Islet of Langerhans (tissue), 1 donor: ENCODE results near the gene ATP11A.

ENCODE experiments used
- FAIRE-seq: peaks from one replicate; lab custom pipeline; 2011; peaks lifted over from hg19 to GRCh38; lab: Jason Lieb, UNC

Gene ATP11A

GRCh38 chr13:112895521-112896465 is 206.0 kb downstream of the ATP11A start:
- FAIRE-seq = no peak

GRCh38 chr13:112896736-112897602 is 207.1 kb downstream of the ATP11A start:
- no peak for FAIRE-seq

DNA sequence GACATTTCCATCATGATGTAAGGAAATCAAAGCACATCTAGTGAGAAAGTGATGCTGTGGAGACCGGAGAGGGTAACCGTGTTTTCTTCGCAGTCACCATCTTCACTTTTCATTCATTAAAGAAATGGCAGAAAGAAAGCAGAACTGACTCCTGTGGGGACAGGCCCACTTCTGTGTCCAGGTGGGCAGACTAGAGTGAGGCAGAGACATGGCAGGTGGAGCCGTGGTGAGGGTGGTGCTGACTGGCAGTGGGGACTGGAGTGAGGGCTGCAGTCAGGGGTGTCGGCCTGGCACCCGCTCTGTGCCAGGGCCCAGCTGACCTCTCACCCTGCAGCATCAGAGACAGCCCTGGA is 207.7 kb downstream of the ATP11A start:
- FAIRE-seq = no peak

DNA sequence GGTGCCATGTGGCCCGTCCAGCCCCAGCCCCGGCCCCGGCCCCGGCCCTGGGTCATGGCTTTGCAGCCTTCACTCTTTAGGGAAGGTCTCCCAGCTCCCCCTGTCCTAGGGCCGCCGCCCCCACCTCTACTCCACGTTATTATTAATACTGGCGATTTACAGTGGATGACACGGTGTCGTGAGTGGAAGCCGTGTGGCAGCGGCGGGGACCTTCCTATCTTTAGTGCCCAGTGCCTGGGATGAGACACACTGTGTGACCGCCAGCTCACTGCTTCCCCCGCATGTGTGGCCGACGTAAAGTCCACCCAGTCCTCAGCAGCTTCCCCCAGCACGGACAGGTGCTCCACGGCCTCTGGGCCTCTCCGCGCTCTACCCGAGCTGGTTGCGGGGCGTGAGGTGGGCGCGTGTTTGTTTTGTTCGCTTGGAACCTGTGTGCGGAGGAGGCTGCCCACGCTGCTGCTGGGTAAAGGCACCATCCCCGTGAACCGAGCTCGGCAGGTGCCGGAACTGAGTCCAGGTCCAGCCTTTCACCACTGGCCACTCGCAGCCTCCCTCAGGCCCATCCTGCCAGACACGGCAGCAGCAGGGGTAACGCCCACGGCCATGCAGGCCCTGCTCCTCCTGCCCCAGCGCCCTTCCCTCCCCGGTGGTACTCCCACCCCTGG is 208.2 kb downstream of the ATP11A start:
- no peak for FAIRE-seq

DNA sequence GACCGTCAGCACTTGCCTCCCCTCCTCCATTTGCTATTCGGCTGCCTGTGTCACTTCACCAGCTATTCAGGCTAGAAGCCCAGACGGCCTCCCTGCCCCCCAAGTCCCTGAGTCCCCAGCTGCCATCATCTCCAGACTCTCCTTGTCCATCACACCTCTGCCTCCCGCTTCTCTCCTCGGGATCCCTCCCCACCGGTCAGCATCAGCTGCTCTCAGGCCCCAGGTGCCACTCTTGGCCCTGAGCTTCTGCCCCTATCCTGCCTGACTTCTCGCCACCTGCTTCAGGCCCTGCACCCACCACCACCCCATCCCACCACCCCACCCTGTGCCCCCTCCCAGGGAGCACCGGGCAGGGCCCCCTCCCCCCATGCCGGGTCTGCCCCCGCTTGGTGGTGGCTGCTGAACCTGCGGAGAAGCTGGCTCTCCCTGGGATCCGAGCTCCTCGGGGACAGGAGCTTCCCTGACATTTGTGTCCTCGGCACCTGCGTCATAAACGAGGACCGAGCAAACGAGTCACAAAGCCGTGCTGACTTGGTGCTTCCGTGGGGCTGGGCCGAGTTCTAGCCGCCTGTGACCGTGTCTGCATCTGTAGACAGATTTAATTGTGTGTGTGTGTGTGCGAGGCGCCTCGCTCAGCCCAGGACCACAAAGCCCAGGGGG is 208.9 kb downstream of the ATP11A start:
- FAIRE-seq = no peak

DNA sequence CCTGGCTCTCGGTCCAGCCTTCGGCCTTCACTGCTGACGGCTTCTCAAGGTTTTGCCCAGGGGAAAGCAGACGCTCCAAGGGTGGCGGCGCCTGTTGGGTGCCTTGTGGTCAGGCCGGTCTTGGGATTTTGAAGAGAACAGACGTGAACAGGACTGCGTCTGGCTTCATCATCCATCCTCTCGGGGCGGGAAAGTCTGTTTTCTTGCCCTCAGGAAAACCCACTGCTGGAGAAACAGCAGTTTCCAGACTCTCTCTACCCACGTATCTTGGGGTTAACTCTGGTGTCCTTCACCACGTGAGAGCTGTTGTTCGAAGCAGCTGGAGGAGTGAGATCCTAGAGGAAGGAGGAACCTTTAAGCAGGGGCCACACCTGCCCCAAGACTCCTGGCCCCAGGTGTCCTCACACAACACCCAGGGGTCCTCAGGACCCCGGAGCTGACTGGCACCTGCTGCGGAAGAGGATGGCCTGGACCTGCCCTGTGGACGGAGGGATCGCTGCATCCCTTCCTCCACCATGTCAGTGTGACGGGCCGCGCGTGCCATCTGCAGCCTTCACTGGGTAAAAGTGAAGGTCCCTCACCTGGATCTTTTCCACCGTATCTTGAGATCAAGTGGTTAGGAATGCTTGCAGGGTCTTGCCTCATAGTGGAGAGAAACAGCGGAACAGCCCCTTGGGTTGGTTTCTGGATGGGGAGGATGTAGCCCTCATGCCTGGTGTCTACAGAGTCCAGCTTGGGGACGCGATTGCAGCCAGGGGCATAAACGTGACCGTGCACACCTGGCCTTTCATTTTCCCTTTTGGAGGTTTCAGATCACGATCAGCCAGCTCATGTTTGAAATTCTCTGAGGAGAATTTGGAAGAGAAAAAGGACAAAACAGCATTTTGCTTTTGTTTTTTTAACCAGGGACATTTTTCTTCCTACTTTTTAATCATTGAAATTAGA is 209.7 kb downstream of the ATP11A start:
- FAIRE-seq = no peak

GRCh38 chr13:112900226-112900600 is 210.4 kb downstream of the ATP11A start:
- FAIRE-seq = no peak

GRCh38 chr13:112900691-112901091 is 210.9 kb downstream of the ATP11A start:
- FAIRE-seq = no peak

DNA sequence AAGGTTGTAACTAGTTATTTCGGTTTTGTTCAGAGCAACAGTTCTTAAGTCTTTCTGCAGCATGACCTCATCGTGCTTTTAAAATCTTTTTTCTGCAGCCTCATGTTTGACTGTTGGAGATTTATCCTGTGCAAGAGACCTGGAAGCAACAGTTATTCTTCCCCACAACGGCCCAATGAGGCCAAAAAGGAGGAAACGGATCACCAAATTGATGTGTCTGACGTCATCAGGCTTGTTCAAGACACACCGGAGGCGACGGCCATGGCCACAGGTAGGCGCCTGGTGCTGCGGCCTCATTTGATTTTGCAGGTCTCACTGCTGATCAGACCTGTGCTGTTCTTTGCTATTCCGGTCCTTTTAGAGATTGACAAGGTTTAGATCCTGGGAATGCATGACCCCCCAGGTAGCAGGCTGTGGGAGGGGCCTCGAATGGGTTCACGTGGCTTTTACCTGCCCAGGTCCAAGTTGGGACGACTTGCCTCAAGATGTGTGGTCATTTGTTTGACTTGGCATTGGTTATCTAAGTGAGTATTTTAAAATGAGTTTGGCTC is 212.3 kb downstream of the ATP11A start:
- no peak for FAIRE-seq

GRCh38 chr13:112902669-112903068 is 212.8 kb downstream of the ATP11A start:
- FAIRE-seq = no peak

GRCh38 chr13:112903071-112903577 is 213.3 kb downstream of the ATP11A start:
- no peak for FAIRE-seq

DNA sequence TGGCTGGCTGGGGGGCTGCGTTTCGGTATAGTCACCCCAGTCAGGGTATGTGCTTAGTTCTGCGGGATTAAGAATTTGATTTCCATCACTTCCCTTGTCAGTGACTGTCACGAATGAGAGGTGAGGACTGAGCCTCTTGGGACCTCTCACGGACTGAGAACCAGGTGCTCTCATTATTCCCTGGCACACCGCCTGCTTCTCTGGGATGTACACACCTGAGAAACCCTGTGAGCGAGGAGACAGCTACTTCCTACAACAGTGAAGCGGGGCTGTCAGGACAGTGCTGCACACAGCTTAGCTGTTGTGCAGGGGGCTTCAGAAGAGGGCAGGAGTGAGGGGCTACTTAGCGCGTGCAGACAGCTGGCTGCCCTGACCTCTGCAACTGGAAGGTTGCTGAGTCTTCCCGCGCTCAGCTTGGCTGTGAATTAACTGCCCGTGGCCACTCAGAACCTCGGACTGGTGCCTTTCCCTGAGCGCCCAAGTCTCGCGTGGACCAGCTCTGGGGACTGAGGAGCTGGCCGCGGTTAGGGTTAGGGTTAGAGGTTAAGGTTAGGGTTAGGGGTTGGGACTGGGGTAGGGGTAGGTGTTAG is 213.9 kb downstream of the ATP11A start:
- FAIRE-seq = no peak

GRCh38 chr13:112904436-112904960 is 214.7 kb downstream of the ATP11A start:
- no peak for FAIRE-seq

DNA sequence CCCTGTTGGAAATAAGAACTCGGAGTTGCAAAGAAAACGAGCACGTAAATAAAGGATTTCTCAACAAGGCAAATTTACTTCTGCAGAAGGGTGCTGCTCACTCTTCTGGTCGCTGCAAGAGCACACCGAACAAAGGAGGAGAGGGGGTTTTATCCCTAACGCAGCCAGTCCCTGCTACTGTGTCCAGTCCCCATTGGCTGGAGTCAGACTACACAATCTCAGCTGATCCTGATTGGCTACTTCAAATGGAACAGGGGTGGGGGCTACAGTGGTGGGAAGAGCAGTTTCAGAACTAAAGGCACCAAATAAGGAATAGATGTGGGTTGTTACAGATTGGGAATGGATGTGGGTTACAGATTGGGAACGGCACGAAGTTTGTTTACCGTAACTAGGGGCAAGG is 215.2 kb downstream of the ATP11A start:
- no peak for FAIRE-seq

- no peak for FAIRE-seq
Observed at GRCh38 chr13:112905619-112905989, 215.8 kb downstream of the ATP11A start.

DNA sequence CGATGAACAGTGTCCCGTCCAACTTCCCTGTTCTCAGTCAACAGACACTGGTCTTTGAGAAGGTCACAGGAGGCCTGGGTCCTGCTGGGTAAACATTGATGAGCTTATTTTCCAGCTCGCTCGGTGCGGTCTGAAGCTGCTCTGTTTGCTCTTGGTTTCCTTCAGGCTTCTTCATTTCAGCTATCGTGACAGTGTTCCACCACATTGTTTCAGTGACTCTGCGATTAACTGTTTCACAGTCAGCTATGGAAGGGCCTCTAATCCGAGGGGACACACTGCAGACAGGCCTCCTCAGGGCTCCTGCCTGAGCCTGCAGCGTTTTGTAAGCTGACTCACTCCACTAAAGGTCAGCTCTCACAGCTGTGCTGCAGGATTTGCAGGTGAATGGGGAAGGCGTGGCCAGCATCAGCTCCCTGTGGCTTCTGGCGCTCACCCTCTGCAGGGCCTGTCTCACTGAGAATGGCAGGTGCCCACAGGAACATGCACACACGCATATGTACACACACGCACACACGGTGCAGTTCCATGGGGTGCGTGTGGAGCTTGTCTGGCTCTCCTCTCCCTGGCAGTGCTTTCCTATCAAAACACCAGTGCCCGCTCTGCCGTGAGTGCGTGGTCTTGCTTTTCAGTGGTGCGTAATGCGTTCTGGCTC is 216.3 kb downstream of the ATP11A start:
- no peak for FAIRE-seq

DNA sequence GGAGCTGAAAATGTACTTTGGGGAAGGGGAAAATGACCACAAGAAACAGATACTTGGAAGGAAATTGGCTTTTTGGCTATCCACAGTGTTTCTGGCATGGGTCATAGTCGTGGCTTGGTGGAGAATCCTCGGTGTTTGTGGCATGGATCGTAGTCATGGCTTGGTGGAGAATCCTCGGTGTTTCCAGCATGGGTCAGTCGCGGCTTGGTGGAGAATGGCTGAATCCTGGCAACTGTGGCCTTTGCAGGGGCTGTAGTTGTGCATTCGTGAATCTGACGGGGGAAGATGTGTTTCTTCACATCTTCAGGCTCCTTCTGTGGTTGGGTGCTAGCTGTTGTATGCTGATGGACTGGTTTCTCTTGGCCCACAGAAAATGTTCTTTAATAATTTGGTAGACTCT is 217.4 kb downstream of the ATP11A start:
- no peak for FAIRE-seq

DNA sequence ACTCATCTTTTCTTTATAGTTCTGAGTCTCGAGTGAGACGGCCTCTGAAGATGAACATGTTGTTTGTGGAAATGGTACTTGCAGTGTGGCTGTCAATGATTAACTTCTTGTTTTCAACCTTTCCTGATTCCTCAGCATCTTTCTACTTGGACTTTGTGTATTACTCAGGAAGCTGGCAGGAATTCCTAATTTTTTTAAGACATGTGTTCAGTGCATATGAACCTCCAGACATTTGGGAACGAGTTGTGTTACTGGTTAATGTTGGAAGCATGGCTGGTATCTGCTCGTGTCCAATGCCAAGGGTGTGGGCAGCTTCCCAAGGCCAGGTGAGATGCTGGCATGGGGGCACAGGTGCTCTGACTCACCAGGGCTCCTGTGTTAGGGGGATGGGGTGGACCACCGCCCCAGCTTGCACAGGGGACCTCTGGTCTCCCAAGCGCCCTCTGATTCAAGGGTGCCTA is 218.1 kb downstream of the ATP11A start:
- peak; percentile 93 for FAIRE-seq

DNA sequence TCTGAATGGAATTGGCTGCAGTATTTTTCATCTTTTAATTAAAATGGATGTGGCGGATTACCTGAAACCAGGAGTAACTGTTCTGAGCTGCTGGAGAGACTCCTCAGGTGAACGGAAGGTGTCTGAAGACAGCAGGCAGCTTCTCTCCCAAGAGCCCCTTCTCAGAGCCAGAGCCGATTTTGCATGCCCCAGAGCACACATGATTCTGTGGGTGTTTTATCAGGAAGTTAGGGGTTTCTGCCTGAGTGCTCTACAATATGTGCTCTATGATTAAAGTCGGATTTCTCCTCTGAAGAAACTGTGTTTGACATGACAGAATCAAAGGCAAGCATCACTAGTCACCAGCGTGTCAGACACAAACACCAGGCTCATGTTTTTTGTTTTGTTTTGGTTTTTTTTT is 218.5 kb downstream of the ATP11A start:
- FAIRE-seq = no peak
